ENCODE measurements around the gene SLX4IP. TPM values are rescaled to one million over a fixed set of nuclear protein-coding genes. Genes with fewer than 3 reads are reported as not detected.

Gene SLX4IP
- total RNA-seq, 5 donors from 2014 or later (not counting 1 experiment from before 2014, with no cell fraction given), result 4.2 to 5.9 (median 5.2) TPM

DNA sequence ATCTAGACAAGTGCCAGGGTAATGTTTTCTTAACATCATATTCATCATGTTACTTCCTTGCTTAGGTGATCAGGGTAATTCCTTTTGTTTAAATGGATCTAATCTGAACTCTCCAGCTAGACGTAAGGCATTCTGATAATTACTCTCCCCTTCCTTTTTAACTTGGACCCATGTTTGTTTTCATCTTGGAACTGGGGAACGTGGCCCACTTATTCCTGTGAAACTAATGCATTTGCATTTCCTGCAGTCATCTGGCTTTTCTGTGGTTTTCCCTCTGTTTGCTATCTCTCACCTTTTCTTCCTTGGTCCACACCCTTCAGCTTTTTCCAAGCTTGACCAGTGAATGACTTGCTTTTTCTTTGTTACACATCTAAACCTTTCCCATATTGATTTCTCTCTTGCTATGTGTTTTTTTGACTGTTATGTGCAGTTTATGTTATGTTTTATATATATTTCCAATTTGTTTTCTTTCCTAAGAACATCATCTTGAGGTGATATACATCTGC lies 33.3 kb downstream of the SLX4IP start:
- Histone ChIP-seq H3K4me1 (ENCODE audit: control insufficient read depth in 1 of 2, extremely low read depth in 1 of 2, insufficient read depth in 2 of 2, low read length in 2 of 2) (no peaks in the 10 kb centered on the region), H3K9me3 (no peaks in the 10 kb centered on the region), H3K36me3 (ENCODE audit: control insufficient read depth in 2 of 2, extremely low read depth in 1 of 2, insufficient read depth in 1 of 2, low read length in 1 of 2) (peaks cover 0 to 2% of the 10 kb centered on the region in 2 donors), H3K4me3 (ENCODE audit: control insufficient read depth in 1 of 2, extremely low read depth in 1 of 2, low read length in 1 of 2) (no peak overlapping the region), H3K27me3 (replicated peaks in 1 of 2; ENCODE audit: control insufficient read depth in 2 of 2, extremely low read depth in 1 of 2, insufficient read depth in 2 of 2, low read length in 1 of 2) (no peaks in the 10 kb centered on the region), H3K27ac (ENCODE audit: low read length) (no peak overlapping the region)
- peaks cover 0 to 17% (median 6%) of the 10 kb centered on the region in 3 donors for H3K4me1 Mint-ChIP-seq
- CTCF ChIA-PET, result interaction anchor here (0.5 to 0.6 kb wide), 2 partner anchors 64 to 728 kb away, joined by 3 to 5 read pairs; no protein-coding TSS in a partner anchor
- WGBS (ENCODE audit: insufficient coverage), result 61% methylated on average over 2 of the region's 2 CpGs
- H3K4me3 Mint-ChIP-seq, result no peak overlapping the region
- H3K27me3 Mint-ChIP-seq, result no peaks in the 10 kb centered on the region
- POLR2A ChIA-PET, result no interaction called here
- no peaks in the 10 kb centered on the region for H3K9me3 Mint-ChIP-seq
- ATAC-seq (replicated peaks in 1 of 4), result no peak
- no peak overlapping the region for H3K27ac Mint-ChIP-seq
- DNase-seq, result no peak
- H3K36me3 Mint-ChIP-seq, result peaks cover 19% of the 10 kb centered on the region

DNA sequence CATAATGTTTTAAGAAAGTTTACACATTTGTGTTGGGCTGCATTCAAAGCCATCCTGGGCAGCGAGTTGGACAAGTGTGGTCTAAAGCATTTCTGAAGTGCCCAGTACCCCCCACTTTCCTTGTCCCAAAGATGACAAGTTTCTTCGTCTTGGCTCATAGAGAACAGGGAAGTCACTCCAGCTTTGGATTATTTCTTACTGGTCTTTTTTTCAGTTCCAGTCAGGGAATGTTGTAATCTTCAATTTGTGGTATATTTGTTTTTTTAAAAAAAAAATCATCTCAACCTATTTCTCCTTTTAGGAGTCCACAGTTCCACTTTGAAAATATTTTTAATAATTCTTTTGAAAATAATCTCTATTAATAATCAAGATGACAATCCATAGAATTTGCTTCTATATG lies 34.0 kb downstream of the SLX4IP start:
- H3K9me3 Mint-ChIP-seq, result no peaks in the 10 kb centered on the region
- WGBS (ENCODE audit: insufficient coverage), result no CpG with 5 or more reads among the region's 2 CpGs
- H3K4me3 Mint-ChIP-seq, result no peak overlapping the region
- Histone ChIP-seq H3K4me3 (ENCODE audit: control insufficient read depth in 1 of 2, extremely low read depth in 1 of 2, low read length in 1 of 2) (no peak overlapping the region), H3K9me3 (no peaks in the 10 kb centered on the region), H3K36me3 (ENCODE audit: control insufficient read depth in 2 of 2, extremely low read depth in 1 of 2, insufficient read depth in 1 of 2, low read length in 1 of 2) (peaks cover 0 to 2% of the 10 kb centered on the region in 2 donors), H3K4me1 (ENCODE audit: control insufficient read depth in 1 of 2, extremely low read depth in 1 of 2, insufficient read depth in 2 of 2, low read length in 2 of 2) (no peaks in the 10 kb centered on the region), H3K27me3 (replicated peaks in 1 of 2; ENCODE audit: control insufficient read depth in 2 of 2, extremely low read depth in 1 of 2, insufficient read depth in 2 of 2, low read length in 1 of 2) (no peaks in the 10 kb centered on the region), H3K27ac (ENCODE audit: low read length) (no peak overlapping the region)
- peaks cover 0 to 17% (median 6%) of the 10 kb centered on the region in 3 donors for H3K4me1 Mint-ChIP-seq
- ChIA-PET CTCF (interaction anchor here in 1 of 2 donors (0.5 kb wide), 1 partner anchor 727 kb away, joined by 3 read pairs; no protein-coding TSS in a partner anchor), POLR2A (no interaction called here)
- H3K36me3 Mint-ChIP-seq, result peaks cover 12% of the 10 kb centered on the region
- ATAC-seq (replicated peaks in 1 of 4) (no peak), DNase-seq (no peak)
- H3K27ac Mint-ChIP-seq, result no peak overlapping the region
- H3K27me3 Mint-ChIP-seq, result no peaks in the 10 kb centered on the region

DNA sequence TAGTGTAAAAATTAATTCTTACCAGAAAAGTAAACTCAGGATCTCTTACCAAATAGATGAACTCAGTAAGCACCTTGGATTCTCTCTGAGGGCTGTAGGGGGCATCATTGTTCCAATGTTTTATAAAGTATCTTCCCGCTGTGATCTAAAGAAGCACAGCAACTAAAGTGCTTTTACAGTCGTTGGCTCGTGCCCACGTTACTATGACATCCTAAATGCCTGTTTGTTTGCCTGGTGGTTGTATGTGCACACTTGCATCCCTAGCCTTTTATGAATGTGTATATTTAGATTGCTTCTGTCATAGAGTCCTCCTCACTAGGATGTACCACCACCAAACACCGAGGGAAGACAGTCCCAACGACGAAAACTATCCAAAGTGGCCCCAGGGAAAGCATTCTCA lies 34.5 kb downstream of the SLX4IP start:
- Mint-ChIP-seq H3K9me3 (no peaks in the 10 kb centered on the region), H3K27me3 (no peaks in the 10 kb centered on the region)
- CTCF ChIA-PET, result no interaction called here

DNA sequence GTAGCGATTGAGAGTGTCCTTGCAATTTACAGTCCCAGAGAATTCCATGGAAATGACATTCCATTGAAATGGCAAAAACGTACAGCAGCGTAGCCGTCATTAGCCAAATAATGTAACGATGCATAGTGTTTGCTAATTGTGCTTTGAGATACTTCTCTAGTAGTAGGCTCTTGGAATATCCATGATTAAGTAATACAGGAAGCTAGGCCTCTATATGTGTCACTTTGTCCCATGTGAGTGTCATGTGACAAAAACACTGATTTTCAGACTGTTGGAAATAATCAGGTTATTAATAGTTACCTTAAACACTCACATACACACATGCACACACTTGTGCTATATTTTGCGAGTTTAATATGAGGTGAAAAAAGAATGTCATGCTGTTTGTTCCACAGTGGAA lies 35.2 kb downstream of the SLX4IP start:
- Histone ChIP-seq H3K27ac (ENCODE audit: low read length) (no peak overlapping the region), H3K4me1 (ENCODE audit: control insufficient read depth in 1 of 2, extremely low read depth in 1 of 2, insufficient read depth in 2 of 2, low read length in 2 of 2) (peaks cover 0 to 1% of the 10 kb centered on the region in 2 experiments), H3K9me3 (no peaks in the 10 kb centered on the region), H3K27me3 (replicated peaks in 1 of 2; ENCODE audit: control insufficient read depth in 2 of 2, extremely low read depth in 1 of 2, insufficient read depth in 2 of 2, low read length in 1 of 2) (no peaks in the 10 kb centered on the region), H3K4me3 (ENCODE audit: control insufficient read depth in 1 of 2, extremely low read depth in 1 of 2, low read length in 1 of 2) (no peak overlapping the region), H3K36me3 (ENCODE audit: control insufficient read depth in 2 of 2, extremely low read depth in 1 of 2, insufficient read depth in 1 of 2, low read length in 1 of 2) (peaks cover 0 to 2% of the 10 kb centered on the region in 2 donors)
- Mint-ChIP-seq H3K27me3 (no peaks in the 10 kb centered on the region), H3K9me3 (no peaks in the 10 kb centered on the region), H3K36me3 (peaks cover 12% of the 10 kb centered on the region), H3K4me1 (peaks cover 7 to 27% (median 13%) of the 10 kb centered on the region in 3 donors), H3K27ac (no peak overlapping the region), H3K4me3 (no peak overlapping the region)
- no peak for DNase-seq
- ChIA-PET POLR2A (interaction anchor here in 1 of 2 donors (0.6 kb wide), 1 partner anchor 43 kb away, joined by 4 read pairs; no protein-coding TSS in a partner anchor), CTCF (no interaction called here)
- ATAC-seq (replicated peaks in 1 of 4), result no peak
- WGBS (ENCODE audit: insufficient coverage), result 100% methylated on average over 4 of the region's 6 CpGs

More for the DNA sequence above, 34.5 kb downstream of the SLX4IP start:
- Mint-ChIP-seq H3K4me1 (peaks cover 1 to 20% (median 7%) of the 10 kb centered on the region in 3 donors), H3K36me3 (peaks cover 12% of the 10 kb centered on the region), H3K4me3 (no peak overlapping the region), H3K27ac (no peak overlapping the region)
- Histone ChIP-seq H3K36me3 (ENCODE audit: control insufficient read depth in 2 of 2, extremely low read depth in 1 of 2, insufficient read depth in 1 of 2, low read length in 1 of 2) (peaks cover 0 to 2% of the 10 kb centered on the region in 2 donors), H3K9me3 (no peaks in the 10 kb centered on the region), H3K27ac (ENCODE audit: low read length) (no peak overlapping the region), H3K4me3 (ENCODE audit: control insufficient read depth in 1 of 2, extremely low read depth in 1 of 2, low read length in 1 of 2) (no peak overlapping the region), H3K27me3 (replicated peaks in 1 of 2; ENCODE audit: control insufficient read depth in 2 of 2, extremely low read depth in 1 of 2, insufficient read depth in 2 of 2, low read length in 1 of 2) (no peaks in the 10 kb centered on the region), H3K4me1 (ENCODE audit: control insufficient read depth in 1 of 2, extremely low read depth in 1 of 2, insufficient read depth in 2 of 2, low read length in 2 of 2) (no peaks in the 10 kb centered on the region)
- no peak for ATAC-seq (replicated peaks in 1 of 4)
- 67% methylated on average over 3 of the region's 7 CpGs for WGBS (ENCODE audit: insufficient coverage)
- peak in 2 of 35 experiments; percentile 1 to 60 for DNase-seq
- POLR2A ChIA-PET, result no interaction called here

DNA sequence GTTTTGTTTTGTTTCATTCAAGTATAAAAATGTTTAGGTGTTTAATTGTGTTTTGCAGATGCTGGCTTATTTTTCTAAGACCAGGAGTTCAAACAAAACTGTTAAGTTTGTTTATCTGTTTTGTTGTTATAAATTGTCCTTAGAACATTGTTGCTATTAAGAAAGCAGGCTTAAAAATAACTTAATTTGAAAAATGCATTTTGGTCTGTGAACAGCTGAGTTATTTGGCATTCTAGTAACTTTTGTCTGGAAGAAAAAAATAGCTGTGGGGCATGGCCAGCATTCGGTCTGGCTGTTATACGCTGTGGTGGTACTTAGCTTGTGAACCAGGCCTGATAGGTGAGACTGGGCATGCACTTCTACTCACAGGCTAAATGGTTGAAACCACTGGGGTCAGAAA lies 37.8 kb downstream of the SLX4IP start:
- WGBS (ENCODE audit: insufficient coverage), result 100% methylated on average over 2 of the region's 2 CpGs
- H3K36me3 ChIP-seq (ENCODE audit: control insufficient read depth in 2 of 2, extremely low read depth in 1 of 2, insufficient read depth in 1 of 2, low read length in 1 of 2), result peaks cover 0 to 2% of the 10 kb centered on the region in 2 donors
- H3K27me3 ChIP-seq (replicated peaks in 1 of 2; ENCODE audit: control insufficient read depth in 2 of 2, extremely low read depth in 1 of 2, insufficient read depth in 2 of 2, low read length in 1 of 2), result no peaks in the 10 kb centered on the region
- peaks cover 12% of the 10 kb centered on the region for H3K36me3 Mint-ChIP-seq
- H3K27ac Mint-ChIP-seq, result no peak overlapping the region
- peaks cover 11 to 32% (median 20%) of the 10 kb centered on the region in 3 donors for H3K4me1 Mint-ChIP-seq
- H3K27ac ChIP-seq (ENCODE audit: low read length), result no peak overlapping the region
- no peak for ATAC-seq (replicated peaks in 1 of 4)
- POLR2A ChIA-PET, result no interaction called here
- DNase-seq, result no peak
- no peaks in the 10 kb centered on the region for H3K27me3 Mint-ChIP-seq
- no peak overlapping the region for H3K4me3 Mint-ChIP-seq
- peaks cover 0 to 5% of the 10 kb centered on the region in 2 experiments for H3K4me1 ChIP-seq (ENCODE audit: control insufficient read depth in 1 of 2, extremely low read depth in 1 of 2, insufficient read depth in 2 of 2, low read length in 2 of 2)
- no peaks in the 10 kb centered on the region for H3K9me3 Mint-ChIP-seq
- no peaks in the 10 kb centered on the region for H3K9me3 ChIP-seq
- no peak overlapping the region for H3K4me3 ChIP-seq (ENCODE audit: control insufficient read depth in 1 of 2, extremely low read depth in 1 of 2, low read length in 1 of 2)
- CTCF ChIA-PET, result no interaction called here

DNA sequence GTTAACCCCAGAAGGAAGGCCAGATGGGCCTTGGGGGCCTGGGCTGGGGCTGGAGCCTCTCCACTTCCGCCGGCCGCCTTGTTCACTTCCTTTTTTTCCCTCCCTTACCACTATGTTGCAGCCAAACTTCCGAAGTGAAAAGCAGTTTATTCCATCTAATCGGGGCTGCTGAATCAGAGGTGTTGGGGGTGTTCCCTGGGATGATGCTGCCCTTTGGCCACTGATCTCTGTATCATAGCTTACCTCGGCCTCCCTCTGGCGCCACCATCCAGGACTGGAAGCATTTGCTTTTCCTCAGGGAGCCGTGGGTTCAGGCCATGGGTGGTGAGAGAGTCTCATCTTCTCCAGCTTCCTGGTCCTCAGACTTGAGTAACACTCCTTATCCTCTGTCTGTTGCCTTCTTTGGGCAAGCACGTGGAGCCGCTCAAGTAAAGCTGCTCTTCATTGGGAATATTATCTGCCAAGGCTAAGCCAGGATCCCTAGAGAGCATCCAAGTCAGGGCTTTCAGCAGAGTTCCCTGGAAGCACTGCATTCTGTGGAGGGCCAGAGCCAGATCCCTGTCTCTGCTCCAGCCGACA lies 39.6 kb downstream of the SLX4IP start:
- Mint-ChIP-seq H3K27me3 (no peaks in the 10 kb centered on the region), H3K36me3 (peaks cover 14% of the 10 kb centered on the region), H3K9me3 (no peaks in the 10 kb centered on the region), H3K4me3 (no peak overlapping the region), H3K27ac (no peak overlapping the region), H3K4me1 (peaks cover 11 to 23% (median 19%) of the 10 kb centered on the region in 3 donors)
- H3K27me3 ChIP-seq (replicated peaks in 1 of 2; ENCODE audit: control insufficient read depth in 2 of 2, extremely low read depth in 1 of 2, insufficient read depth in 2 of 2, low read length in 1 of 2), result no peaks in the 10 kb centered on the region
- ChIA-PET POLR2A (no interaction called here), CTCF (interaction anchor here in 1 of 2 donors (1.1 kb wide), 1 partner anchor 7 kb away, joined by 3 read pairs; no protein-coding TSS in a partner anchor)
- no peaks in the 10 kb centered on the region for H3K9me3 ChIP-seq
- peaks cover 0 to 2% of the 10 kb centered on the region in 2 donors for H3K36me3 ChIP-seq (ENCODE audit: control insufficient read depth in 2 of 2, extremely low read depth in 1 of 2, insufficient read depth in 1 of 2, low read length in 1 of 2)
- ATAC-seq (replicated peaks in 1 of 4), result no peak
- DNase-seq, result no peak
- H3K4me3 ChIP-seq (ENCODE audit: control insufficient read depth in 1 of 2, extremely low read depth in 1 of 2, low read length in 1 of 2), result no peak overlapping the region
- peaks cover 0 to 5% of the 10 kb centered on the region in 2 experiments for H3K4me1 ChIP-seq (ENCODE audit: control insufficient read depth in 1 of 2, extremely low read depth in 1 of 2, insufficient read depth in 2 of 2, low read length in 2 of 2)
- no peak overlapping the region for H3K27ac ChIP-seq (ENCODE audit: low read length)
- WGBS (ENCODE audit: insufficient coverage), result 96% methylated on average over 3 of the region's 11 CpGs
